Nephron (organoid): ENCODE measurements around the gene GGT5.
"Not testable (repeated sequence)": the region's sequence is repeated elsewhere in the genome, so short reads cannot be mapped to it uniquely, and the experiment has no call there.

ENCODE experiments used
- H3K27ac Mint-ChIP-seq, 3 experiments: 2 replicates each; pipeline ENCODE4 v1.8.0; 2020; ENCODE audit warnings: mixed read lengths in 3 of 3, mild to moderate bottlenecking in 2 of 3, moderate library complexity in 1 of 3
- H3K27me3 Mint-ChIP-seq: 2 replicates; pipeline ENCODE4 v1.8.0; 2021; ENCODE audit warnings: low read depth, mild to moderate bottlenecking, moderate library complexity, mixed read lengths
- H3K36me3 Mint-ChIP-seq: 2 replicates; pipeline ENCODE4 v1.8.0; 2020; ENCODE audit warnings: low read depth, mixed read lengths
- H3K4me1 Mint-ChIP-seq: 2 replicates; pipeline ENCODE4 v1.8.0; 2020; ENCODE audit warnings: mixed read lengths
- H3K4me3 Mint-ChIP-seq, 3 experiments: 2 replicates each; pipeline ENCODE4 v1.8.0; 2020; ENCODE audit warnings: mild to moderate bottlenecking in 3 of 3, mixed read lengths in 3 of 3, moderate library complexity in 2 of 3
- H3K9me3 Mint-ChIP-seq: 2 replicates; pipeline ENCODE4 v1.8.0; 2020; ENCODE audit warnings: mixed read lengths
- CTCF ChIP-seq, 3 experiments: fragments of 200-600 bp; sonication (generic); IDR thresholded peaks; one replicate each; pipeline ENCODE4 v1.5.0; 2021; ENCODE audit warnings: antibody characterized with exemption in 3 of 3; ENCODE audit not compliant: unreplicated experiment in 3 of 3

The GGT5 gene

DNA sequence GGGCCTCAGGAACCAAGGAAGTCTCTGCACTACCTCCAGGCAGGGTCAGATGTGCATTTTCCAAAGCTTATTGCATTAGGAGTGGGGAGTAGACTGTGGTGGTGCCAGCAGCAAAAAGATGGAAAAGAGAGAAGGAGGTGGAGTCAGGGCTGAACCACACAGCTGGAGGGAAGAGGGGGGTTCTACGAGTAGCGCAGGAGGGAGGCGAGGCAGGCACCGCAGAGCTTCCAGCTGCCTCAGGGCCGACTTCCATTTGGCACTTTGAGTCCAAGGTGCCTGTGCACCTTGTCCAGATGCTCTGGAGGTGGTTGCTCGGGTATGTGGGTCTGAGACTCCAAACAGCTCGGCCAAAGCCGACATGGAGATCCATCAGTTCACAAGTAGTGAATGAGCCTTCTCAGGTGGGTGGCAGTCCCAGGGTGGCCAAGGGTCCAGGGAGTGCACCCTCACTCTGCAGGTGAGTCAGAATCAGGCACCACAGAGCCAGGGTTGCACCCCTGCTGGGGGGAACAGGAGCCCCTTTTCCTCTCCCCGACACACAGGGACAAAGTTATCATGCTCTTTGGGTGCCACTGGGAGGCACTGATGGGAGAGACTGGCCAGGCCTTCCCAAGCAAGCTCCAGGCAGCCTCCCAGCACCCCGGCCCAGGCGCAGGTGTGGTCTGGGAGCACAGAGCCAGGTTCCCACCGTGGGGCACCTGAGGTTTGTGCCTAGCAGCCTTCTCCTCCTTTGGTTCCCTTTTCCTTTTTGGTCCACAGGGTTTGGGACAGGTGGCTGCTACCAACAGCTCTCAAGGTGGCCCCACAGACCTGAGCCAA is 30.2 kb downstream of the GGT5 start:
- TF ChIP-seq CTCF (IDR thresholded peaks at IDR 0.05; ENCODE audit: unreplicated experiment in 3 of 3) = no peak
- peaks cover 5% of the 10 kb centered on the region for H3K36me3 Mint-ChIP-seq
- H3K4me1 Mint-ChIP-seq = peaks cover 9% of the 10 kb centered on the region
- no peaks in the 10 kb centered on the region for H3K9me3 Mint-ChIP-seq
- H3K27me3 Mint-ChIP-seq = peaks cover 4% of the 10 kb centered on the region
- no peak overlapping the region for H3K4me3 Mint-ChIP-seq
- no peak overlapping the region for H3K27ac Mint-ChIP-seq

GRCh38 chr22:24213111-24213510 is 31.8 kb downstream of the GGT5 start:
- not testable (repeated sequence) for H3K27me3 Mint-ChIP-seq, H3K27ac Mint-ChIP-seq, H3K9me3 Mint-ChIP-seq, H3K36me3 Mint-ChIP-seq, H3K4me3 Mint-ChIP-seq
- H3K4me1 Mint-ChIP-seq = peaks cover 15% of the 10 kb centered on the region

GRCh38 chr22:24211716-24212115 is 33.2 kb downstream of the GGT5 start:
- not testable (repeated sequence) for H3K36me3 Mint-ChIP-seq, H3K4me3 Mint-ChIP-seq, H3K9me3 Mint-ChIP-seq, H3K27me3 Mint-ChIP-seq, H3K27ac Mint-ChIP-seq
- peaks cover 29% of the 10 kb centered on the region for H3K4me1 Mint-ChIP-seq

DNA sequence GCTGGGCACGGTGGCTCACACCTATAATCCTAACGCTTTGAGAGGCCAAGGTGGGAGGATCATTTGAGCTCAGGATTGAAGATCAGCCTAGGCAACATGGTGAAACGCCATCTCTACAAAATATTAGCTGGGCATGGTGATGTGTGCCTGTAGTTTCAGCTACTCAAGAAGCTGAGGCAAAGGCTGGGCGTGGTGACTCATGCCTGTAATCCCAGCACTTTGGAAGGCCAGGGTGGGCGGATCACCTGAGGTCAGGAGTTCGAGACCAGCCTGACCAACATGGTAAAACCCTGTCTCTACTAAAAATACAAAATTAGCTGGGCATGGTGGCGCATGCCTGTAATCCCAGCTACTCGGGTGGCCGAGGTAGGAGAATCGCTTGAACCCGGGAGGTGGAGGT is 34.5 kb downstream of the GGT5 start:
- H3K36me3 Mint-ChIP-seq = not testable (repeated sequence)

GRCh38 chr22:24209687-24210086 is 35.2 kb downstream of the GGT5 start:
- Mint-ChIP-seq H3K4me3 (no peak overlapping the region), H3K4me1 (peaks cover 37% of the 10 kb centered on the region), H3K36me3 (no peaks in the 10 kb centered on the region), H3K9me3 (peaks cover 3% of the 10 kb centered on the region), H3K27ac (peak overlapping the region; percentile 51 to 84 (median 63)), H3K27me3 (peaks cover 4% of the 10 kb centered on the region)
- no peak for TF ChIP-seq CTCF (IDR thresholded peaks at IDR 0.05; ENCODE audit: unreplicated experiment in 3 of 3)

More for the DNA sequence above, 34.5 kb downstream of the GGT5 start:
- not testable (repeated sequence) for H3K4me3 Mint-ChIP-seq, H3K9me3 Mint-ChIP-seq, H3K27ac Mint-ChIP-seq, H3K27me3 Mint-ChIP-seq
- H3K4me1 Mint-ChIP-seq = peaks cover 35% of the 10 kb centered on the region

- H3K9me3 Mint-ChIP-seq = peaks cover 3% of the 10 kb centered on the region
- peaks cover 4% of the 10 kb centered on the region for H3K27me3 Mint-ChIP-seq
- H3K27ac Mint-ChIP-seq = peak overlapping the region; percentile 51 to 84 (median 63)
- no peaks in the 10 kb centered on the region for H3K36me3 Mint-ChIP-seq
- TF ChIP-seq CTCF (IDR thresholded peaks at IDR 0.05; ENCODE audit: unreplicated experiment in 3 of 3) = no peak
- H3K4me1 Mint-ChIP-seq = peaks cover 37% of the 10 kb centered on the region
- no peak overlapping the region for H3K4me3 Mint-ChIP-seq
Observed at GRCh38 chr22:24209016-24209415, 35.9 kb downstream of the GGT5 start.

GRCh38 chr22:24208012-24208749 is 36.7 kb downstream of the GGT5 start:
- Mint-ChIP-seq H3K27me3 (peaks cover 4% of the 10 kb centered on the region), H3K36me3 (no peaks in the 10 kb centered on the region), H3K27ac (peak overlapping the region; percentile 94 to 98 (median 96)), H3K4me1 (peaks cover 37% of the 10 kb centered on the region), H3K9me3 (peaks cover 3% of the 10 kb centered on the region), H3K4me3 (peak overlapping the region in 1 of 3 experiments; percentile 15)
- no peak for TF ChIP-seq CTCF (IDR thresholded peaks at IDR 0.05; ENCODE audit: unreplicated experiment in 3 of 3)
